ENCODE measurements around the gene C1orf52.

The C1orf52 gene

DNA sequence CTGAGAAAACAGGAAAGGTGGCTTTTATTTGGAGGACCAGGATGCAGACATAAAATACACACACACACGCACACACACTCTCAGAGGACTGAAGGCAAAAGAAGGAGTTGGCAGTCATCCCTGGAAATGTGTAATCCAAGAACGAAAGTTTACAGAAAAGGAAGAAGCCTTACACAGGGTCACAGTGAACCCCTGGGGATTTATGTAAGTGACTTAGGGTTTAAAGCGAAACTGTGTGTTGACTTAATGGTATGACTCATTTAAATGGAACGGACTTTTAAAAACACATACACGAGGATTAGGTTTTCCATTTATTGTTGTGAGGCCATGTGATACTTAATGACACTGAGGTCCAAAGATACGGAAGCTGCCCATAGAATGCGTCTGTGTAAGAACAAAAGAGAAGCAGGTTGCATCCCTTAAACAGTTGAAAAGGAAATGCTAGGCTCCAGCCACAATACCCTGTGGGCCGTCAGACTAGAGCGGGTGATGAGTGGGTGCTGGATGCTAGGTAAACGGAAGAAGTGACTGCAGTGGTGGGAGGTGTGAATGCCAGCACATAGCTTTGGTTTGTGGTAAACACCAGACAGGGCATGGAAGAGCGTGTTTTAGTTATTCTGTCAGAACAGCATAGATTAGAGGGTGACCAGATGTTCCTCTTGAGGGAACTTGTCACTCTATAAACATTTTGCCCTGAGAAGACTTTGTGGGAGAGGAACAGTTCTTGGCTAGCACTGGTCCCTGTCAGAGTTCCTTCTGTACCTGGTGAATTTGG lies 38.6 kb upstream of the C1orf52 start:
- peak overlapping the region; percentile 73 for H3K27ac ChIP-seq
- no peak for TF ChIP-seq ZFX (IDR thresholded peaks at IDR 0.05)
- TF ChIP-seq, protein P1, sequence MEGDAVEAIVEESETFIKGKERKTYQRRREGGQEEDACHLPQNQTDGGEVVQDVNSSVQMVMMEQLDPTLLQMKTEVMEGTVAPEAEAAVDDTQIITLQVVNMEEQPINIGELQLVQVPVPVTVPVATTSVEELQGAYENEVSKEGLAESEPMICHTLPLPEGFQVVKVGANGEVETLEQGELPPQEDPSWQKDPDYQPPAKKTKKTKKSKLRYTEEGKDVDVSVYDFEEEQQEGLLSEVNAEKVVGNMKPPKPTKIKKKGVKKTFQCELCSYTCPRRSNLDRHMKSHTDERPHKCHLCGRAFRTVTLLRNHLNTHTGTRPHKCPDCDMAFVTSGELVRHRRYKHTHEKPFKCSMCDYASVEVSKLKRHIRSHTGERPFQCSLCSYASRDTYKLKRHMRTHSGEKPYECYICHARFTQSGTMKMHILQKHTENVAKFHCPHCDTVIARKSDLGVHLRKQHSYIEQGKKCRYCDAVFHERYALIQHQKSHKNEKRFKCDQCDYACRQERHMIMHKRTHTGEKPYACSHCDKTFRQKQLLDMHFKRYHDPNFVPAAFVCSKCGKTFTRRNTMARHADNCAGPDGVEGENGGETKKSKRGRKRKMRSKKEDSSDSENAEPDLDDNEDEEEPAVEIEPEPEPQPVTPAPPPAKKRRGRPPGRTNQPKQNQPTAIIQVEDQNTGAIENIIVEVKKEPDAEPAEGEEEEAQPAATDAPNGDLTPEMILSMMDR (conservative IDR thresholded peaks at IDR 0.05) = no peak

DNA sequence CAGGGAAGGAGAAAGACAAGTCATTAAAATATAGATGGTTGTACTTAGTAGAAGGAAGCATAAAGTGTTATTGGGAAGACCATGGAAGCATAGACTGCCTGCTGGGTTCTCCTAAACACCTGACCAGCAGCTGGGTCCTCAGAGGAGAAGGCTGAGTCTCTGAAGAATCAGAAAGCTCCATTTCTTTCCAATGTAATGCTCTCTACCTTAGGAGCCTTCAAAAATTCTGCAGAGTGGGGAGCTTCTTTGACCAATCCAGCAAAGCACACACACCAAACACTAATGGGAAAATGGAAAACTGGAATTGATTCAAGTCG lies 38.0 kb upstream of the C1orf52 start:
- TF ChIP-seq, protein P1 (conservative IDR thresholded peaks at IDR 0.05) = no peak
- TF ChIP-seq ZFX (IDR thresholded peaks at IDR 0.05) = no peak
- H3K27ac ChIP-seq = peak overlapping the region; percentile 73; the same call in 1 of the 2 replicates

DNA sequence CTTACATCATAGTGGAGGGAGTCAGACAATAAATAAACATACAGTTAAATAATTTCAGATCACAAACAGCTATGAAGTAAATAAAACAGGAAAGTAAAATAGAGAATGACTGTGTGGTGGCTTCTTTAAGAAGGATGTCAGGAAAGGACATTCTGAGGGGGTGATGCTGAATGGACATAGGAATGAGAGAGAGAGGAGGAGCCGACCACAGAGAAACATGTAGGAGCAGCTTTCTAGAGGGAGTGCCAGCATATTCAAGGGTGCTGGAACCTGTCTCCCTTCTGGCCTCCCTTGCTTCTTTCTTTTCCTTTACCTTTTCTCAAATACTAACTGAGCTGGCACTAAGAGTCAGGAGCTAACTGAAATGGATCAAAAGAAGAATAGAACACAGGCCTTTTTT lies 37.5 kb upstream of the C1orf52 start:
- TF ChIP-seq ZFX (IDR thresholded peaks at IDR 0.05) = no peak
- TF ChIP-seq, protein P1 (conservative IDR thresholded peaks at IDR 0.05) = no peak
- H3K27ac ChIP-seq = peak overlapping the region; percentile 73

DNA sequence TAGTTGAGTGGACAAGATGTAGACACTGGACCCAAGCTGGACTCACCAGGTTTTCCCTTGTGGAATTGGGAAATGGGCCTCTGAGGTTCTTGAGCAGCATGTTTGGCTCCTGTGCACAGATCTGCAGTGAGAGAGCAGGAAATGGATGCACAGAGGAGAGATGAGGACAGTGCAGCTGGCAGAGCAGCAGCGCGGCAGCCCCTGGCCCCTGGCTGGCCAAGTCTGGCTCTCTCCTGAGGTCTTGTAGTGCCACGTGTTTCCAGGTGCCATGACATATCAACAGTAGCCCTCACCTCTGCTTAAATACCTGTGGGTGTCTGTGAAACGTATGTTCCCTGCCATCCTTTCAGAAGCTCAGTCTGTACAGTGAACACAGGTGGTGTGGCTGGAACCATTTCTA lies 36.2 kb upstream of the C1orf52 start:
- no peak overlapping the region for H3K27ac ChIP-seq
- TF ChIP-seq, protein P1 (conservative IDR thresholded peaks at IDR 0.05) = no peak
- no peak for TF ChIP-seq ZFX (IDR thresholded peaks at IDR 0.05)

DNA sequence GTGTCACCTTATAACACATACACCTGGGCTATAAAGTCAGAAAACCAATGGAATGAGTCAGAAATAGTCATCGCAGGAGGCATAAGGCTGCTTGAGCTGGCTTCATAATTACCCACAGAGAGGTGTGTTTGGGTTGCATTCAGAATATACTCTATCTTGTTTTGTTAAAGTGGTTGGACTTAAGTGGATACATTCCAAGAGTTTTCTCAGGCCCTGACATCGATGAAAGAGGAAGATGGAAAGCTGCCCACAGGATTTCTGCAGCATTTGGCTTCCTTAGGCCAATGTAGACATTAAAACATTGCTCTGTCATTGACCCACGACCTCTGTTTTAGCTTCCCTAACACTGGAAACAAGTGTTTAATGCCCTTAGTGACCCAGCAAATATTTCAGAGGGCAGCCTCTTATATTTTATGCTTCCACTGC lies 35.6 kb upstream of the C1orf52 start:
- H3K27ac ChIP-seq = no peak overlapping the region
- TF ChIP-seq ZFX (IDR thresholded peaks at IDR 0.05) = no peak
- TF ChIP-seq, protein P1 (conservative IDR thresholded peaks at IDR 0.05) = no peak

DNA sequence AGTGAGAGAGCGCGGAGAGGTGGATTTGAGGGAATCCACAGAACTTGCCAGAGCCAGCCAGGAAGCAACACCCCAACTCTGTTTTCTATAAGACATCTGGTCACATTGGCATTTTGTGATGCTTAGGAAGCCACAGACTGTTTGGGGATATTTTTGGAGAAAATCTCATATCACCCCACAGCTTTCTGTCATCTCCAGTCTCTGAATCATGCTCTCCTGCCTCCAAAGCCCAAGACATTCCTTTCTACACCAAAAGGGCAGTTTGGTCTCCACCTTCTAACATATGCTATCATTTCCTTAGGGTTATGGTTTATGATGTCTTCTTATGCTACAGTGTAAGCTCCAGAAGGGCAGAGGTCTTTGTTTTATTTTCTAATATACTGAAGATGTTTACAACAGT lies 31.4 kb upstream of the C1orf52 start:
- no peak overlapping the region for H3K27ac ChIP-seq
- no peak for TF ChIP-seq ZFX (IDR thresholded peaks at IDR 0.05)
- TF ChIP-seq, protein P1 (conservative IDR thresholded peaks at IDR 0.05) = no peak

DNA sequence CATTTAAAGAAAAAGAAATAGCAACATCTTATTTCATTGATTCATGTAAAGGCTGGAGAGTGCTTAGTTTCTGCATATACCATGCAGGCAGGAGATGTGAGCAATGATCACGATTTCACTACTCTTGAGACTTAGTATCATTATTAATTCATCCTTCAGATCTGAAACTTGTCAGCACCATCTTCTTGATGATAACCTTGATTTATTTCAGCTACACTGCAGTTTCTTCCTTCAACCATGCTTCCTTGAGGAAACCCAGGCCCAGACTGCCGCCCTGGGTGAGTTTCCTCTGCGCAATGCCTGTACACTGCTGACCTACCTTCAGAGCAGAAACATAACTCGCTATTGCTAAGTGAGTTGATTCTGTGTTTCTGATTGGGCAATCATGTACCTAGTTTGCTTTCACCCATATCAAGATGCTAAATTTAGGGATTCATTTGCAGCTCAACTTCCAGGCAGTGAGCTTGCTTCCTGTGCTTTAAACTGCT lies 30.4 kb upstream of the C1orf52 start:
- H3K27ac ChIP-seq = no peak overlapping the region
- TF ChIP-seq ZFX (IDR thresholded peaks at IDR 0.05) = no peak
- TF ChIP-seq, protein P1 (conservative IDR thresholded peaks at IDR 0.05) = no peak

Data from C4-2B (cell line).